ENCODE results near the gene STAT6.
A peak's percentile ranks its signal among the peaks of the same experiment; 100 is the strongest.
"Not testable (repeated sequence)": the region's sequence is repeated elsewhere in the genome, so short reads cannot be mapped to it uniquely, and the experiment has no call there.

The STAT6 gene

GRCh38 chr12:57133916-57134315 is 22.8 kb upstream of the STAT6 start:
- Mint-ChIP-seq H3K4me1 (no peaks in the 10 kb centered on the region), H3K27ac (no peak overlapping the region), H3K36me3 (no peaks in the 10 kb centered on the region), H3K4me3 (no peak overlapping the region), H3K9me3 (no peaks in the 10 kb centered on the region), H3K27me3 (no peaks in the 10 kb centered on the region)

- Mint-ChIP-seq H3K27me3 (no peaks in the 10 kb centered on the region), H3K36me3 (no peaks in the 10 kb centered on the region), H3K27ac (no peak overlapping the region), H3K9me3 (no peaks in the 10 kb centered on the region), H3K4me1 (no peaks in the 10 kb centered on the region), H3K4me3 (no peak overlapping the region)
Observed at GRCh38 chr12:57133013-57133569, 21.9 kb upstream of the STAT6 start.

GRCh38 chr12:57131896-57132744 is 21.0 kb upstream of the STAT6 start:
- peak overlapping the region; percentile 9 for H3K27ac Mint-ChIP-seq

GRCh38 chr12:57130941-57131340 is 19.8 kb upstream of the STAT6 start:
- H3K4me3 Mint-ChIP-seq, result no peak overlapping the region

More at GRCh38 chr12:57131896-57132744, 21.0 kb upstream of the STAT6 start:
- H3K9me3 Mint-ChIP-seq, result no peaks in the 10 kb centered on the region
- peaks cover 1% of the 10 kb centered on the region for H3K4me1 Mint-ChIP-seq
- H3K4me3 Mint-ChIP-seq, result no peak overlapping the region
- no peaks in the 10 kb centered on the region for H3K36me3 Mint-ChIP-seq
- no peaks in the 10 kb centered on the region for H3K27me3 Mint-ChIP-seq

GRCh38 chr12:57129889-57130288 is 18.7 kb upstream of the STAT6 start:
- Mint-ChIP-seq H3K4me1 (peaks cover 7% of the 10 kb centered on the region), H3K27ac (no peak overlapping the region), H3K4me3 (peak overlapping the region; percentile 27), H3K9me3 (no peaks in the 10 kb centered on the region), H3K27me3 (no peaks in the 10 kb centered on the region), H3K36me3 (no peaks in the 10 kb centered on the region)

More at GRCh38 chr12:57130941-57131340, 19.8 kb upstream of the STAT6 start:
- H3K4me1 Mint-ChIP-seq, result peaks cover 7% of the 10 kb centered on the region
- H3K9me3 Mint-ChIP-seq, result no peaks in the 10 kb centered on the region
- no peak overlapping the region for H3K27ac Mint-ChIP-seq
- H3K36me3 Mint-ChIP-seq, result no peaks in the 10 kb centered on the region
- H3K27me3 Mint-ChIP-seq, result no peaks in the 10 kb centered on the region

GRCh38 chr12:57129321-57129842 is 18.2 kb upstream of the STAT6 start:
- Mint-ChIP-seq H3K27me3 (no peaks in the 10 kb centered on the region), H3K36me3 (no peaks in the 10 kb centered on the region), H3K27ac (no peak overlapping the region), H3K9me3 (no peaks in the 10 kb centered on the region), H3K4me3 (peak overlapping the region; percentile 27), H3K4me1 (peaks cover 9% of the 10 kb centered on the region)

- H3K27ac Mint-ChIP-seq, result no peak overlapping the region
Observed at GRCh38 chr12:57128519-57129247, 17.5 kb upstream of the STAT6 start.

GRCh38 chr12:57127726-57128518 is 16.8 kb upstream of the STAT6 start, which contains the start of gene LRP1:
TSS of gene LRP1 (plus strand) at chr12:57128483. CDS start at chr12:57128965, 482 bp downstream.
- H3K27ac Mint-ChIP-seq, result peak within 1 kb of the TSS; percentile 66
- peak within 1 kb of the TSS; percentile 87 for H3K4me3 Mint-ChIP-seq
- peaks cover 12% of the 10 kb centered on the region for H3K4me1 Mint-ChIP-seq

More at GRCh38 chr12:57128519-57129247, 17.5 kb upstream of the STAT6 start:
- Mint-ChIP-seq H3K27me3 (no peaks in the 10 kb centered on the region), H3K9me3 (no peaks in the 10 kb centered on the region), H3K36me3 (no peaks in the 10 kb centered on the region), H3K4me1 (peaks cover 12% of the 10 kb centered on the region), H3K4me3 (peak overlapping the region; percentile 30)

GRCh38 chr12:57127101-57127725 is 16.1 kb upstream of the STAT6 start:
- H3K27ac Mint-ChIP-seq, result no peak overlapping the region
- no peaks in the 10 kb centered on the region for H3K27me3 Mint-ChIP-seq
- no peaks in the 10 kb centered on the region for H3K9me3 Mint-ChIP-seq
- peak overlapping the region; percentile 87 for H3K4me3 Mint-ChIP-seq
- H3K36me3 Mint-ChIP-seq, result no peaks in the 10 kb centered on the region
- peaks cover 12% of the 10 kb centered on the region for H3K4me1 Mint-ChIP-seq

More at GRCh38 chr12:57127726-57128518, 16.8 kb upstream of the STAT6 start, which contains the start of gene LRP1:
- no peaks in the 10 kb centered on the region for H3K9me3 Mint-ChIP-seq
- H3K27me3 Mint-ChIP-seq, result no peaks in the 10 kb centered on the region
- no peaks in the 10 kb centered on the region for H3K36me3 Mint-ChIP-seq

- H3K9me3 Mint-ChIP-seq, result no peaks in the 10 kb centered on the region
- H3K27me3 Mint-ChIP-seq, result no peaks in the 10 kb centered on the region
- H3K36me3 Mint-ChIP-seq, result no peaks in the 10 kb centered on the region
- peaks cover 12% of the 10 kb centered on the region for H3K4me1 Mint-ChIP-seq
- peak overlapping the region; percentile 87 for H3K4me3 Mint-ChIP-seq
- H3K27ac Mint-ChIP-seq, result no peak overlapping the region
Observed at GRCh38 chr12:57126561-57126960, 15.4 kb upstream of the STAT6 start.

GRCh38 chr12:57126061-57126460 is 14.9 kb upstream of the STAT6 start:
- Mint-ChIP-seq H3K36me3 (no peaks in the 10 kb centered on the region), H3K27ac (no peak overlapping the region), H3K4me3 (no peak overlapping the region)

GRCh38 chr12:57124261-57124877 is 13.2 kb upstream of the STAT6 start:
- Mint-ChIP-seq H3K27ac (no peak overlapping the region), H3K27me3 (no peaks in the 10 kb centered on the region), H3K36me3 (no peaks in the 10 kb centered on the region), H3K4me3 (no peak overlapping the region), H3K4me1 (peaks cover 12% of the 10 kb centered on the region), H3K9me3 (no peaks in the 10 kb centered on the region)

More at GRCh38 chr12:57126061-57126460, 14.9 kb upstream of the STAT6 start:
- Mint-ChIP-seq H3K4me1 (peaks cover 12% of the 10 kb centered on the region), H3K9me3 (no peaks in the 10 kb centered on the region), H3K27me3 (no peaks in the 10 kb centered on the region)

- H3K4me3 Mint-ChIP-seq, result no peak overlapping the region
- H3K27ac Mint-ChIP-seq, result no peak overlapping the region
- H3K9me3 Mint-ChIP-seq, result no peaks in the 10 kb centered on the region
- peaks cover 12% of the 10 kb centered on the region for H3K4me1 Mint-ChIP-seq
- no peaks in the 10 kb centered on the region for H3K27me3 Mint-ChIP-seq
- H3K36me3 Mint-ChIP-seq, result no peaks in the 10 kb centered on the region
Observed at GRCh38 chr12:57123813-57124212, 12.7 kb upstream of the STAT6 start.

- not testable (repeated sequence) for H3K27ac Mint-ChIP-seq, H3K4me1 Mint-ChIP-seq, H3K9me3 Mint-ChIP-seq, H3K36me3 Mint-ChIP-seq, H3K4me3 Mint-ChIP-seq, H3K27me3 Mint-ChIP-seq
Observed at GRCh38 chr12:57120718-57121117, 9.6 kb upstream of the STAT6 start.
